CD1c-positive myeloid dendritic cell (primary cell): ENCODE results near the gene UAP1L1.
"Not testable (repeated sequence)": the region's sequence is repeated elsewhere in the genome, so short reads cannot be mapped to it uniquely, and the experiment has no call there.

Source experiments
- DNase-seq: peaks from one replicate; pipeline ENCODE4 v3.0.0-alpha.2; 2016; ENCODE audit errors: extremely low spot score

The UAP1L1 gene

DNA sequence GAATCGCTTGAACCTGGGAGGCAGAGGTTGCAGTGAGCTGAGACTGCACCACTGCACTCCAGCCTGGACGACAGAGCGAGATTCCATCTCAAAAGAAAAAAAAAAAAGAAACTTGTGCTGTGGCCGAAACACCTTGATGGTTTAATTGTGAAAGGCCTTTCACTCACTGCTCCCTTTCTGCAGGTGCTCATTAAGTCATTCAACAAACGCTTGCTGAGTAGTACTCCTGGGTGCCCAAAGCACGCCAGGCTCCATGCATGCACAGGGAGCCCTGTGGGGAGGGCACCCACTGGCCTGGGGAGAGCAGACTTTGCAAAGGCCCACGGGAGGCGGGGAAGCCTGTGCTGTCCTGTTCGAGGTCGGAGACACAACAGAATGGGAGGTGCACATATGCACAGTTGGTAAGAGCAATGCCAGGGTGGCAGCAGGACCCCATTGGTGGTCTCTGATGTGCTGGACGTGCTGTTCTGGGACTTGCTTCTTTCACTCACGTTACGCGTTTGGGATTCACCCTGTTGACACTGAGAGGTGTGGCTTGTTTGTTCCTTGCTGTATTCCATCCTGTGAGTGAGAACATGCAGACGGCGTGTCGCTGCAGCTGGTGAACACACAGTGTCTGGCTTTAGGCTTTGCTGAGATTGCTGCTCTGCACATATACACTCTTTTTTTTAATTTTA lies 20.4 kb upstream of the UAP1L1 start:
- no peak for DNase-seq

- DNase-seq: no peak
These were observed 19.8 kb upstream of the UAP1L1 start for GRCh38 chr9:137057545-137057944.

- DNase-seq: no peak
These were observed 18.6 kb upstream of the UAP1L1 start for GRCh38 chr9:137058521-137059234.

- DNase-seq: no peak
These were observed 14.9 kb upstream of the UAP1L1 start for GRCh38 chr9:137062384-137062783.

DNA sequence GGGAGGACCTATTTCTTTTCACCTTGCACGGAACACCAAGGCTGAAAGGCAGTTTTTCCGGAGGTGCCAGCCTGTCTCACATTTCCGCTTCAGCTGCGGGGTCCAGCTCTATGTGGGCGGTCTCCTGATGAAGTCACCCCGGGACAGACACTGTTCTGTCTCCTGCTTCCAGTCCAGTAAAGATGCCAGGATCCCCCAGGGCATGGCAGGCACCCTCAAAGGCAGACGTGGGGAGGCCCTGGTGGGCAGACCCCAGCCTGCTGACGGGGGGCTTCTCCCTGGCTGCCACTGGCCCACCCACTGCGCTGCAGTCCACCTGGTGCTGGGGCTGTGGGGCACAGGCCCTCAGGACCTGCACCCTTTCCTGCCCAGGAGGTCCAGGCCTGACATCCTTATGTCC lies 14.5 kb upstream of the UAP1L1 start:
- not testable (repeated sequence) for DNase-seq

DNA sequence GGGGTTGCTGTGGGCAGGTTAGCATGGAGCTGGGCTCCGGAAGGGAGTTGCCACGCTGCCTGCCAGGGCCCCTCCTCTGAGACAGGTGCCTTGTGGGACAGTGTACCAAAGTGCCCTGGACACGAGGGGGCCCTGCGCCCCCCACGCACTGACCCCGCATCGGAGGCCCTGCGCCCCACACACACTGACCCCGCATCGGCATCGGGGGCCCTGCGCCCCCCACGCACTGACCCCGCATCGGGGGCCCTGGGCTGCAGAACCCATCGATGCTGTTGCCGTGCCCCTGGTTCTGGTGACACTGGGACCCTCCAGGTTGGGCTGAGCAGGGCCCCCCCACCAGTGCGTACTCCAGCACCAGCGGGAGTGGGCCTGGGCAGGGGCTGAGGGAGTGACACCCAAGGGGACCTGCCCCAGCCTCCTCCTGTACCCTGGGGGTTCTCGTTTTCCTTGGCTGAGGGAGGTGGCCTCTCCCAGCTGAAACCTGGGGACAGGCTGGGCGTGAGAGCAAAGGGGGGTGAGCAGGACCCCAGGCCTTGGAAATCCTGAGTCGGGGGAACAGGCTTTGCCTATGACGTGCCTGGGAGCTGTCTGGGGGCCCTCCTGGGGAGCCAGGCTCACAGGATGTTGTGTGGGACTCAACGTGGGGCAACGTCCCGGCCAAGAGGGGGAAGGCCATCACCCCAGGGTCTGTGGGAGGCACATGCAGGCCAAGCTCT lies 13.8 kb upstream of the UAP1L1 start:
- no peak for DNase-seq

GRCh38 chr9:137064027-137064879 lies 13.1 kb upstream of the UAP1L1 start:
- peak; percentile 81 for DNase-seq

- DNase-seq: no peak
These were observed 12.5 kb upstream of the UAP1L1 start for GRCh38 chr9:137064880-137065164.

- DNase-seq: no peak
These were observed 11.9 kb upstream of the UAP1L1 start for GRCh38 chr9:137065336-137065967.

DNA sequence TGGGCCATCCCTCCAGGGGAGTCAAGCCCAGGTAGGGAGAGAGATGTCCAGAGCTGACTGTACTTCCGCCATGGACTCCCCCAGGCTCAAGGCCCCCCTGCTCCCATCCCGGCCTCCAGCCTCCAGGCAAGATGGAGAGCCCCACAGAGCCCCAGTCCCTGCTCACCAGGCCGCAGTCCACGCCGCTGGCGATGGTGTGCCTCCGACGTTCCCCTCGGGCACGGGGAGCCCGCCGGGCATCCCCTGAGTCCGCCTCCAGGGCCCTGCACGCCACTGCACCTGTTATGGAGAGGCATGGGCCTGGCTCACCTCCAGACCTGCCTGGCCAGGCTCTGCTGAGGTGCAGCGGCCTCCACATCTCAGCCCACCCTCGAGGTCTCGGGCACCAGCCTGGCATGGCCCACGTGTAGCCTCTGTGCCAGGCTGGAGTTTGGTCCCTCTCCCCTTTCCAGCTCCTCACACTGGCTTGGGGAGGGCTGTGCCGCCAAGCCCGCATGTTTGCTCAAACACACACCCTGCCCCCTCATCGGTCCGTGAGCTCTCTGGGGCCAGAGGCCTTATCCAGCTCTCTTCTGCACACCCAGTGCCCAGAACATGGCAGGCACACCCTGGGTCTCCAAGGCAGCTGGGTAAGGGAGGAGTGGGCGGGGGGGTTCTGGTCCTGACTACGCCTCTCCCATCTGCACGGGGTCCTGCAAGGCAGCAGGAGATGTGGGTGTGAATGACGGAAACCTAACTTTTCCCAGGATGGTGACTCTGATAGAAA lies 11.0 kb upstream of the UAP1L1 start:
- no peak for DNase-seq

DNA sequence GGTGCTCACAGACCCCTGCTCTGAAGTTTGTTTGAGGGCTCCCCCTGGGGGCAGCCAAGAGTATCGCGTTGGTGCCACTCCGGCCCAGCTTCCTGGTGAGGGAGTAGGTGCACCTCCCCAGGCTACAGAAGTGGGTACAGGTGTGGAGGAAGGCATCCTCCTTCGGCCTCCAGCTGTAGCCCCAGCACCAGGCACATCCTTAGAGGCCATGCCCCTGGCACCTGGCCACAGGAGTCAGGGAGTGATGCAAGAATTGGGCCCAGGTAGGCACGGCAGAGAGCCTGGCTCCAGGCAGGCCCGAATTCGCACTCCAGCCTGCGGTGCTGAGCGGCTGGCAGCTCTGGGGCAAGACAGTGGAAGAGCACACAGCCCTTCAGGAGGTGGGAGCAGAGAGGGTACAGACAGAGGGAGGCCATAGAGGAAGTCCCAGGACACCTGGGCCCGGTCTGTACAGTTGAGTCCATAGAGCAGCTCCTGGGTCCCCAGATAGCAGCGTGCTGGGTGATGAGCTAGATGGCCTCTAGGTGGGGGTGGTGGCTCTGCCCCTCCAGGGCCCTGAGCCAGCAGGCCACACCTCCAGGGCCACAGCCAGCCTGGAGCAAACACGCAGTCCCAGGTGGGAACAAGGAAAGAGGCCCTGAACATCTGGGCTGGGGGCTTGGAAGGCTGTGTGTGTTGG lies 9.3 kb upstream of the UAP1L1 start:
- peak; percentile 87 for DNase-seq

DNA sequence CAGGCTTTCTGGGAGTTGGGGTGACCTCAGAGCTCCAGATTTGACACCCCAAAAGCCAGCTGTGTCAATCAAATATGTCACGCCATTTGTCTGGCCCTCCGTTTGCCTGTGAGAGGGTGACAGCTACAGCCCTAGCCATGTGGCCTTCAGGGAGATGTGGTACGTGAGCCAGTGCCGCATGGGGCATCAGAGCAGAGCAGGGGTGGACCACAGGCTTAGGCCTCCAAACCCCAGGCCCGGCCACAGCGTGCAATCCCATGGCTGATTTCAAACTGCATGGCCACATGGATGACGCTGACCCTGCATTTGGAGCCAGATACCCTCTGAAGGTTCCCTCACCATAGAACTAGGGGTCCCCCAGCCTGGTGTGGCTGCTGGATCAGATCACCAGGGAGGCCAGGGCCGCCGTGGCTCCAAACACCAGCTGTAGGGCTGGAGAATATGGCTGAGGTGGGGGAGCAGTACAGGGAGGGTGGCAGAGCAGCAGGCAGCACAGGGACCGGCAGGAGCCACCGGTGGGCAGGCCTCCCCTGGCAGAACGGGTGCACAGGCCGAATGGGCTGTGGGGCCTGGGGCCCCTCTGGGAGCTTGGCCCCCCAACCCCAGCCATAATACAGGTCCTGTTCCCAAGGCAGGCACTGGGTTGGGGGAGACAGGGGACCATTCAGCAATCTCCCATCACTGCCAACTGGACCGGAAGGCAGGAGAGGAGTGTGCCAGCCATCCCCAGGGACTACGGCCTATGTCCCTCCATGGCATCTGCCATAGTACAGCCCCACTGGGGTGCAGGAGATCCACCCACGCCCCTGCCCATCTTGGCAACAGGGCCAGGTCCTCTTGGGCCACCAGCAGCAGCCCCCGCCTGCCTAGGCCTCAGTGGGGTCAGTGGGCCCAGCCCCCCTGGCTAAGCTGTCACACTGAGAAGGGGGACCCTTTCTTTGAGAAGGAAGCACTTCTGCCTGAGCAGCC lies 8.5 kb upstream of the UAP1L1 start:
- DNase-seq: no peak

- no peak for DNase-seq
These were observed 7.7 kb upstream of the UAP1L1 start for GRCh38 chr9:137069508-137070091.

DNA sequence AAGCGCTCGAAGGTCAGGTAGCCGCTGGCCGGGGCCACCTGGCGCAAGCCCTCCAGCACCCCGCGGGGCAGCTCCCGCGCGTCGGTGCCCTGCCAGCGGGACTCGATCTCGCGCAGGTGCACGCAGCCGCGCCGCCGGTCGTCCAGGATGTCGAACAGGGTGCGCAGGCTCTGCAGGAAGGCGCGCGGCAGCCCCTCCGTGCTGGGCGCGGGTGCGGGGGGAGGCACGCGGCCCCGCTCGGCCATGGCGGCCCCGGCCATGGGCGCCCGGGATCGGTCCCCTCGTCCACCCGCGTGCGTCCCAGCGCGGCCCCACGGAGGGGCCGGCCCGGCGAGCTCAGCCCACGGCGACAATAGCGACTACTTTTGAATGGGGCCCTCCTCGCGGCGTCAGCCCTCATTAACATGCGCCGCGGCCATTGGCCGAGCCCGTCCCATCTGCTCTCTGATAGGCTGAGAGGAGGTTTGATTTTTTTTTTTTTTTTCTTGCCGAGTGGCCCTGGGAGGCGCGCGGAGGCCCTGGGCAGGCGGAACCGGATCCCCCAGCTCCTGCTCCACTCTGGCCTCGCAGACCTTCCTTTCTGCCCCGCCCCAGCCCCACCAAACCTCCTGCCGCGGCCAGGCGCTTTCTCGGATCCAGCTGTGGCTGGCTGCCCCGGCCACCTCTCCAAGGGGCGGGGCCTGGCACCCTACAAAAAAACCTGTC lies 7.0 kb upstream of the UAP1L1 start, which contains the start of gene SAPCD2:
TSS of gene SAPCD2 (minus strand) at position 357 of the 705 bp plus-strand sequence. CDS start at position 260, 97 bp downstream.
- peak; percentile 95 for DNase-seq

GRCh38 chr9:137070906-137071275 lies 6.4 kb upstream of the UAP1L1 start:
- DNase-seq: peak; percentile 10

DNA sequence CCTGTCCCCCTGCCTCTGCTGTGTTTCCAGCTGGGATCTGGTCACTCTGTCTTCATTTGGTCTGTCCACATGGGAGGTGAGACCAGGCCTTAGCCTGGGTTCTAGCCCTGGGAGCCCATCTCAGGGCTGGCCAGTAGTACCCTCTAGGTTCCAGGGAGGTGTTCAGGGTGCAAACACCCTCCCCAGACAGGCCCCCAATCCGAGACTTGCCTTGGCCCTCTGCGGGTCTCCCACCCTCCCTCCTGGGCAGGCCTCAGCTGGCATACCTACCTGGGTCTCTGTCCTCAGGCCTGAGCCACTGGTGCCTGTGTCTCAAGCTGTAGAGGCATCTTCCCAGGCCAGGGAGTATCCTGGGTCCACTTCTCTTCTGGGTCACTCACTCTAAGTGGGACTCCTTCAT lies 6.0 kb upstream of the UAP1L1 start:
- DNase-seq: no peak

DNA sequence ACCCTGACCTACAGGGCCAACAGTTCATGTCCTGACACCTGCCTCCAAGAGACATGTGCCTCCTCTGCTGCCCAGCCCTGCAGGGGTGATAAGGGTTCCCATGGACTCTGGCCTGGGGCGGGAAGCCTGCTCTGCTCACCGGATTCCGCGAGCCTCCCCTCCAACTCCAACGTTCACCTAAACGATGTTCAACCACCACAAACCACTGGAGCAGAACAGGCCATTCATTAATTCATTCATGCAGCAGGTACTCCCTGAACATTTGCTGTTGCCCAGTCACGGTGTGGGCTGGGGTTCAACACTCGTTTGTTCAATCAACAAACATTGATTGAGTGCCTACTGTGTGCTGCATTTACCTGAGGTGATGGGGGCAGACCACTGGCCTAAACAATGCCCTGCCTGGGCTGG lies 3.3 kb upstream of the UAP1L1 start:
- no peak for DNase-seq

- DNase-seq: no peak
These were observed 2.6 kb upstream of the UAP1L1 start for GRCh38 chr9:137074657-137075274.
